GM12873 (cell line): Measurements from ENCODE around the gene TFRC.

ENCODE experiments used
- CTCF ChIP-seq: IDR thresholded peaks from 2 replicates; pipeline ENCODE4 v1.5.1; 2012; ENCODE audit warnings: low read depth, mild to moderate bottlenecking, moderate library complexity, low read length, control low read depth; ENCODE audit not compliant: insufficient read depth; ENCODE audit errors: missing control alignments

The TFRC gene

GRCh38 chr3:196047391-196048030 is 34.4 kb downstream of the TFRC start:
- TF ChIP-seq CTCF, result no peak

- TF ChIP-seq CTCF, result no peak
Observed at GRCh38 chr3:196044513-196044912, 37.4 kb downstream of the TFRC start.

- TF ChIP-seq CTCF, result no peak
Observed at GRCh38 chr3:196042673-196043072, 39.2 kb downstream of the TFRC start.

- no peak for TF ChIP-seq CTCF
Observed at GRCh38 chr3:196039359-196039758, 42.5 kb downstream of the TFRC start.

GRCh38 chr3:196026059-196026458 is 55.8 kb downstream of the TFRC start:
- TF ChIP-seq CTCF, result peak; percentile 24

- TF ChIP-seq CTCF, result no peak
Observed at GRCh38 chr3:196024968-196025367, 56.9 kb downstream of the TFRC start.

- no peak for TF ChIP-seq CTCF
Observed at GRCh38 chr3:196023947-196024346, 57.9 kb downstream of the TFRC start.
